KOPT-K1 (cell line): ENCODE data around the gene CATSPERE.

Experiments used
- H3K27ac ChIP-seq: fragments of 200-600 bp; sonication (generic); 2 replicates; pipeline ENCODE4 v1.5.1; 2016; ENCODE audit warnings: antibody characterized with exemption, mild to moderate bottlenecking, low read depth, low read length; ENCODE audit not compliant: poor library complexity, severe bottlenecking
- H3K36me3 ChIP-seq: fragments of 200-600 bp; sonication (generic); 2 replicates; pipeline ENCODE4 v1.5.1; 2017; ENCODE audit warnings: antibody characterized with exemption, mild to moderate bottlenecking, low read length, moderate library complexity; ENCODE audit not compliant: insufficient read depth
- H3K9me3 ChIP-seq: fragments of 200-600 bp; sonication (generic); 2 replicates; pipeline ENCODE4 v1.5.1; 2017; ENCODE audit warnings: antibody characterized with exemption, low read length, mild to moderate bottlenecking; ENCODE audit not compliant: insufficient read depth, poor library complexity, severe bottlenecking

Gene CATSPERE

GRCh38 chr1:244439391-244440032 lies 21.6 kb upstream of the CATSPERE start:
- Histone ChIP-seq H3K27ac (no peak overlapping the region), H3K9me3 (no peaks in the 10 kb centered on the region), H3K36me3 (peaks cover 80% of the 10 kb centered on the region)

- Histone ChIP-seq H3K9me3 (no peaks in the 10 kb centered on the region), H3K27ac (no peak overlapping the region), H3K36me3 (peaks cover 76% of the 10 kb centered on the region)
Observed at GRCh38 chr1:244442850-244443249, 18.2 kb upstream of the CATSPERE start.

- H3K27ac ChIP-seq, result no peak overlapping the region
- no peaks in the 10 kb centered on the region for H3K9me3 ChIP-seq
- peaks cover 84% of the 10 kb centered on the region for H3K36me3 ChIP-seq
Observed at GRCh38 chr1:244444854-244445253, 16.2 kb upstream of the CATSPERE start.

- H3K9me3 ChIP-seq, result no peaks in the 10 kb centered on the region
- H3K36me3 ChIP-seq, result peaks cover 84% of the 10 kb centered on the region
- no peak overlapping the region for H3K27ac ChIP-seq
Observed at GRCh38 chr1:244445320-244446181, 15.5 kb upstream of the CATSPERE start.

GRCh38 chr1:244447024-244447423 lies 14.0 kb upstream of the CATSPERE start:
- no peaks in the 10 kb centered on the region for H3K9me3 ChIP-seq
- peaks cover 77% of the 10 kb centered on the region for H3K36me3 ChIP-seq
- no peak overlapping the region for H3K27ac ChIP-seq

- Histone ChIP-seq H3K27ac (no peak overlapping the region), H3K36me3 (peaks cover 72% of the 10 kb centered on the region), H3K9me3 (no peaks in the 10 kb centered on the region)
Observed at GRCh38 chr1:244447552-244447951, 13.5 kb upstream of the CATSPERE start.

- H3K27ac ChIP-seq, result no peak overlapping the region
- peaks cover 63% of the 10 kb centered on the region for H3K36me3 ChIP-seq
Observed at GRCh38 chr1:244448279-244449036, 12.6 kb upstream of the CATSPERE start.

GRCh38 chr1:244449936-244450508 lies 11.1 kb upstream of the CATSPERE start:
- H3K9me3 ChIP-seq, result no peaks in the 10 kb centered on the region
- H3K36me3 ChIP-seq, result peaks cover 49% of the 10 kb centered on the region
- H3K27ac ChIP-seq, result peak overlapping the region; percentile 96

More at GRCh38 chr1:244448279-244449036, 12.6 kb upstream of the CATSPERE start:
- no peaks in the 10 kb centered on the region for H3K9me3 ChIP-seq

GRCh38 chr1:244450597-244451538 lies 10.2 kb upstream of the CATSPERE start:
- Histone ChIP-seq H3K9me3 (no peaks in the 10 kb centered on the region), H3K36me3 (peaks cover 42% of the 10 kb centered on the region), H3K27ac (peak overlapping the region; percentile 96)

- peaks cover 35% of the 10 kb centered on the region for H3K36me3 ChIP-seq
- H3K27ac ChIP-seq, result peak within 1 kb of the TSS; percentile 96
- no peaks in the 10 kb centered on the region for H3K9me3 ChIP-seq
Observed at GRCh38 chr1:244451539-244451950, 9.5 kb upstream of the CATSPERE start, which contains the start of gene ADSS2. TSS of gene ADSS2 (minus strand) at chr1:244451909. CDS start at chr1:244451817, 92 bp downstream.

GRCh38 chr1:244451951-244452795 lies 8.9 kb upstream of the CATSPERE start:
- Histone ChIP-seq H3K36me3 (peaks cover 31% of the 10 kb centered on the region), H3K27ac (peak overlapping the region; percentile 96), H3K9me3 (no peaks in the 10 kb centered on the region)

GRCh38 chr1:244454412-244454811 lies 6.7 kb upstream of the CATSPERE start:
- no peak overlapping the region for H3K27ac ChIP-seq

GRCh38 chr1:244456586-244456985 lies 4.5 kb upstream of the CATSPERE start:
- Histone ChIP-seq H3K9me3 (peaks cover 23% of the 10 kb centered on the region), H3K27ac (no peak overlapping the region), H3K36me3 (peaks cover 7% of the 10 kb centered on the region; the same call in 1 of the 2 replicates)

More at GRCh38 chr1:244454412-244454811, 6.7 kb upstream of the CATSPERE start:
- peaks cover 8% of the 10 kb centered on the region for H3K36me3 ChIP-seq
- H3K9me3 ChIP-seq, result peaks cover 14% of the 10 kb centered on the region
